ENCODE data around the gene COL5A1. TPM values are rescaled to one million over a fixed set of nuclear protein-coding genes. Genes with fewer than 3 reads are reported as not detected.

Gene COL5A1
- total RNA-seq, 4 donors from 2014 or later: 13.3 to 55.0 (median 27.0) TPM

- ATAC-seq (ENCODE audit: low FRiP score): no peak
- no peak for DNase-seq (ENCODE audit: low spot score)
- no peak for TF ChIP-seq CTCF (IDR thresholded peaks at IDR 0.05)
Measured at GRCh38 chr9:134830926-134831720, 189.5 kb downstream of the COL5A1 start.

GRCh38 chr9:134832471-134832870 is 190.9 kb downstream of the COL5A1 start:
- no peak for DNase-seq (ENCODE audit: low spot score)
- ATAC-seq (ENCODE audit: low FRiP score): no peak
- TF ChIP-seq CTCF (IDR thresholded peaks at IDR 0.05): no peak

- ATAC-seq (ENCODE audit: low FRiP score): no peak
- no peak for TF ChIP-seq CTCF (IDR thresholded peaks at IDR 0.05)
- DNase-seq (ENCODE audit: low spot score): no peak
Measured at GRCh38 chr9:134833294-134833880, 191.8 kb downstream of the COL5A1 start.

GRCh38 chr9:134834217-134834956 is 192.8 kb downstream of the COL5A1 start:
- ATAC-seq (ENCODE audit: low FRiP score) (no peak), DNase-seq (ENCODE audit: low spot score) (no peak)
- TF ChIP-seq CTCF (IDR thresholded peaks at IDR 0.05): no peak

- no peak for ATAC-seq (ENCODE audit: low FRiP score)
- DNase-seq (ENCODE audit: low spot score): no peak
- no peak for TF ChIP-seq CTCF (IDR thresholded peaks at IDR 0.05)
Measured at GRCh38 chr9:134834957-134835419, 193.4 kb downstream of the COL5A1 start.

GRCh38 chr9:134835448-134835847 is 193.8 kb downstream of the COL5A1 start:
- ATAC-seq (ENCODE audit: low FRiP score): no peak
- DNase-seq (ENCODE audit: low spot score): no peak
- TF ChIP-seq CTCF (IDR thresholded peaks at IDR 0.05): no peak
